ENCODE results near the gene THOC7.

GRCh38 chr3:63830526-63830925 lies 33.1 kb downstream of the THOC7 start:
- no peak for TF ChIP-seq CTCF (IDR thresholded peaks at IDR 0.05)
- TF ChIP-seq POLR2A (IDR thresholded peaks at IDR 0.05), result no peak
